RWPE2 (cell line): ENCODE measurements around the gene GNG12.

Experiments used
- ATAC-seq: fragments of 200-7000 bp; cut with Tn5 transposase; 3 replicates; pipeline ENCODE4 v1.9.1; 2021; ENCODE audit warnings: low read depth
- DNase-seq: peaks from one replicate; pipeline ENCODE4 v3.0.0-alpha.2; 2020; ENCODE audit warnings: low spot score
- H3K27ac ChIP-seq: fragments of 450-650 bp; 2 replicates; pipeline ENCODE4 v1.5.1; 2017; ENCODE audit warnings: mild to moderate bottlenecking; ENCODE audit not compliant: poor library complexity, severe bottlenecking
- H3K27me3 ChIP-seq: fragments of 250-450 bp; sonication (Bioruptor Pico); 2 replicates; pipeline ENCODE4 v1.5.1; 2021; ENCODE audit warnings: mild to moderate bottlenecking, moderate library complexity; ENCODE audit not compliant: insufficient read depth, poor library complexity, severe bottlenecking
- H3K36me3 ChIP-seq: fragments of 250-450 bp; sonication (Bioruptor Pico); 2 replicates; pipeline ENCODE4 v1.5.1; 2020; ENCODE audit warnings: low read depth, mild to moderate bottlenecking, moderate library complexity
- H3K4me1 ChIP-seq: fragments of 250-450 bp; sonication (Bioruptor Pico); 2 replicates; pipeline ENCODE4 v1.5.1; 2021; ENCODE audit warnings: mild to moderate bottlenecking, moderate library complexity; ENCODE audit not compliant: insufficient read depth, poor library complexity, severe bottlenecking
- H3K4me3 ChIP-seq: fragments of 250-450 bp; sonication (Bioruptor Pico); 2 replicates; pipeline ENCODE4 v1.5.1; 2021; ENCODE audit warnings: mild to moderate bottlenecking, moderate library complexity; ENCODE audit not compliant: severe bottlenecking
- H3K9me3 ChIP-seq: fragments of 250-450 bp; sonication (Bioruptor Pico); 2 replicates; pipeline ENCODE4 v1.5.1; 2021; ENCODE audit warnings: mild to moderate bottlenecking, moderate library complexity; ENCODE audit not compliant: severe bottlenecking
- TF ChIP-seq, protein P1 (sequence below): fragments of 450-650 bp; IDR thresholded peaks from one replicate; pipeline ENCODE4 v1.5.1; 2017; ENCODE audit warnings: mild to moderate bottlenecking, moderate library complexity; ENCODE audit not compliant: poor library complexity, severe bottlenecking

The GNG12 gene

DNA sequence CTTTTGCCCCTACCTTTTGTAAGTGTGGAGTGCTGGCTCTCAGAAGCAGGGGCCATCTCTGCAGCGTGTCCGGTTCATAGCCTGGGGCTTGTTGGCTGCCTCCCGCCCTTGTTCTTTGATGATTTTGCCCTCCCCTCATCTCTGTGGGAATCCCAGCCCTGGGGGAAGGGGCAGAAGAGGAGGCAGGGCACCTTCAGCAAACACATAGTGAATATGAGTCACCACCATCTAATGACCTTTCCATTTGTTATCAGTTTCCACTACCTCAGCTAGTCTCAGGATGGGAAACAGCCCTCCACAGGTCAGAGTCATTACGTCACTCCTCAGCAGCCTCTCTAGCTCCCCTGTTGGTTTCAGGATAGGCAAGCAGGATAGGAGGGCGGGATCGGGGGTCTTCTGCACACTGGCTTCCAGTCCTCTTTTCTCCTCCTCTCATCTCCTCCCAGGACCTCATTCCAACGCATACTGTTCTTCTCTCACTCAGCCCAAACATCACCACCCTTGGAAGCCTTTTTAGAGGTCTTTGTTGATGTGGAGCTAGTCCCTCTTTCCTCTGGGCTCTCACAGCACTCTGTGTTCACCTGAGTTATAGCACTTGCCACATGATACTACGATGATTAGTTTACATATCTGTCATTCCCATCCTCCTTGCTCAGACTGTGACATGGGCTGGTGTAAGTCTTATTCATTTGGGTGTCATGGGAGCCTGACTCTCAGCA lies 132.4 kb downstream of the GNG12 start:
- TF ChIP-seq, protein P1, sequence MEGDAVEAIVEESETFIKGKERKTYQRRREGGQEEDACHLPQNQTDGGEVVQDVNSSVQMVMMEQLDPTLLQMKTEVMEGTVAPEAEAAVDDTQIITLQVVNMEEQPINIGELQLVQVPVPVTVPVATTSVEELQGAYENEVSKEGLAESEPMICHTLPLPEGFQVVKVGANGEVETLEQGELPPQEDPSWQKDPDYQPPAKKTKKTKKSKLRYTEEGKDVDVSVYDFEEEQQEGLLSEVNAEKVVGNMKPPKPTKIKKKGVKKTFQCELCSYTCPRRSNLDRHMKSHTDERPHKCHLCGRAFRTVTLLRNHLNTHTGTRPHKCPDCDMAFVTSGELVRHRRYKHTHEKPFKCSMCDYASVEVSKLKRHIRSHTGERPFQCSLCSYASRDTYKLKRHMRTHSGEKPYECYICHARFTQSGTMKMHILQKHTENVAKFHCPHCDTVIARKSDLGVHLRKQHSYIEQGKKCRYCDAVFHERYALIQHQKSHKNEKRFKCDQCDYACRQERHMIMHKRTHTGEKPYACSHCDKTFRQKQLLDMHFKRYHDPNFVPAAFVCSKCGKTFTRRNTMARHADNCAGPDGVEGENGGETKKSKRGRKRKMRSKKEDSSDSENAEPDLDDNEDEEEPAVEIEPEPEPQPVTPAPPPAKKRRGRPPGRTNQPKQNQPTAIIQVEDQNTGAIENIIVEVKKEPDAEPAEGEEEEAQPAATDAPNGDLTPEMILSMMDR: no peak
- Histone ChIP-seq H3K27ac (no peak overlapping the region), H3K4me3 (no peak overlapping the region), H3K9me3 (no peaks in the 10 kb centered on the region), H3K36me3 (peaks cover 25% of the 10 kb centered on the region), H3K27me3 (no peaks in the 10 kb centered on the region), H3K4me1 (peaks cover 14% of the 10 kb centered on the region)
- DNase-seq: no peak
- ATAC-seq: peak; percentile 68

DNA sequence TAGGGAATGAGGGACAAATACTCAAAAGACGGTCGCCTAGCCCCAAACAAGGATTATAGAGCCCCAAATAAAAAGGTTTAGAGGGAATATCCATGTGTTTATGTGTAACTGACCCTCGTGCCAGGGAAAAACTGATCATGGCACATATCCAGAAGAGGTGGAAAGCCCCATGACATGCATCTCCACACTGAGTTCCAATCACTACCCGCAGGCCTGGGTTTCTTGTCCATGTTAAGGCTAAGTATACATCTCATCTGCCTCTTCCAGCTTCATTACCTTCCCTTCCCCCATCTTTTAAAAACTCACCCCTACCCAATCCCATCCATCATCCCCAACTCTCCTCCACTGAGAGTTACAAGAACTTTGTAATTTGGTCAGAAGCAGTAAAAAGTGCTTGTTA lies 133.0 kb downstream of the GNG12 start:
- DNase-seq (no peak), ATAC-seq (no peak)
- Histone ChIP-seq H3K4me1 (peaks cover 14% of the 10 kb centered on the region), H3K9me3 (no peaks in the 10 kb centered on the region), H3K36me3 (peaks cover 18% of the 10 kb centered on the region), H3K27me3 (no peaks in the 10 kb centered on the region), H3K4me3 (no peak overlapping the region), H3K27ac (no peak overlapping the region)
- TF ChIP-seq, protein P1: no peak

DNA sequence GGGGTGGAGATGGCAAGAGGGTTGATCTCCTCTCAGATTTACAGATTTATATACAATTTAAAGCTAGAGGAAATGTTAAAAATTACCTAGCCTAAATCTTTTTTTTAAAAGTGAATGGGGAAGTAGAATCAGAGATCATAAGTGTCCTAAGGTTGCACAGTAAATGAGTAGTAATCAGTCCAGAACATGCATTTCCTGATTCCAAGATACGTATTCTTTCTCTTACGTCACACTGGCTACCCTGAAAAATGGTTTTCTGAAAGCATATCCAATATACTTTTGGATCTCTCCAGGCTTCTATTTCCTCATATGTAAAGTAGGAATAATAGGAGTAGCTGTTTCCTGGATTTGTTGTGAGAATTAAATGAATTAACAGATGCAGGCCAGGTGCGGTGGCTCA lies 136.6 kb downstream of the GNG12 start:
- H3K4me1 ChIP-seq: peaks cover 13% of the 10 kb centered on the region
- TF ChIP-seq, protein P1: no peak
- no peak for DNase-seq
- no peak overlapping the region for H3K27ac ChIP-seq
- H3K9me3 ChIP-seq: no peaks in the 10 kb centered on the region
- no peaks in the 10 kb centered on the region for H3K36me3 ChIP-seq
- ATAC-seq: no peak
- H3K4me3 ChIP-seq: no peak overlapping the region
- H3K27me3 ChIP-seq: no peaks in the 10 kb centered on the region

DNA sequence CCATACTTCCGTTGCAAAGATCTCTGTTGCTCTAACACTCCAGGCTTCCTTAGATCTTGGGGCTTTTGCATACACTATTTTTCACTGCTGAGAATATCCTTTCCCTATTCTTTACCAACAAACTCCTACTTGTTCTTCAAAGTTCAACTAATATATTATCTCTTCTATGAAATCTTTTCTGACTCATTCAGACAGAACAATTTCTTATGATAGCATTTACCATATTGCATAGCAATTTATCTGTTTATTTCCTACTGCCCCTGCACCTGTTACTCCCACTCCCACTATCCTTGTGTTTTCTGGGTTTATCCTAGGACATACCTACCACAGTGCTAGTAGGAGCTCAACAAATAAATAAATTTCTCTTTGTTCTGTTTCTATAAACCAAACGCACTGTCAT lies 137.3 kb downstream of the GNG12 start:
- DNase-seq: no peak
- Histone ChIP-seq H3K27ac (no peak overlapping the region), H3K27me3 (no peaks in the 10 kb centered on the region), H3K9me3 (no peaks in the 10 kb centered on the region), H3K4me3 (no peak overlapping the region), H3K36me3 (no peaks in the 10 kb centered on the region), H3K4me1 (peaks cover 6% of the 10 kb centered on the region)
- ATAC-seq: no peak
- TF ChIP-seq, protein P1: no peak

DNA sequence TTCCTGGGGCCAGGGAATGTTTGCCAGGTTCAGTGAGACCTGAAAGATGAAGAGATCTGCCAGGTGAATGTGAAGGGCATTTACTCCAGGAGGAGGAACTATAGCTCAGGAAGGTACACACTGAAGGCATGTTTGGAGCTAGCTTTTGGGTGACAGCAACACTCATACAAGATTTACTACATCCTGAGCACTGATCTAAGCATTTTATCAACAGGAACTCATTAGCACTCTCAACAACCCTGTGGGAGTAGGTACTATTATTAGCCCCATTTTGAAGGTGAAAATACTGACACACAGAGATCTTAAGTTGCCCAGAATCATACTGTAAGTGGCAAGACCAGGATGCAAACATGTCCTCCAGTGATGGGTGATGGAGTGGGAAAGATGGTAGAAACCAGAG lies 141.6 kb downstream of the GNG12 start:
- Histone ChIP-seq H3K4me1 (peaks cover 10% of the 10 kb centered on the region), H3K27me3 (no peaks in the 10 kb centered on the region), H3K4me3 (no peak overlapping the region), H3K27ac (peak overlapping the region; percentile 98), H3K36me3 (peaks cover 30% of the 10 kb centered on the region), H3K9me3 (no peaks in the 10 kb centered on the region)
- no peak for DNase-seq
- TF ChIP-seq, protein P1: no peak
- ATAC-seq: no peak
